T-helper 1 cell treated with Interleukin-12 subunit alpha and Interleukin-12 subunit beta and Interleukin-4 antibody, amounts not matched to agents 30 ng/mL and 1 ng/mL, for 36 hours (primary cell): ENCODE measurements around the gene EDN2. TPM values are rescaled to one million over a fixed set of nuclear protein-coding genes. Genes with fewer than 3 reads are reported as not detected.

ENCODE experiments used
- intact Hi-C: fragments of 100-400 bp; cut with micrococcal nuclease; formaldehyde crosslinking; loops from one replicate; pipeline ENCODE4 v1.15.1; 2024
- total RNA-seq: library from RNA; stranded (reverse); gene quantifications from 2 replicates; pipeline ENCODE4 v1.2.3, GENCODE V29; 2022

EDN2 gene
- total RNA-seq, 1 donor from 2014 or later, result not detected

- intact Hi-C loops, result no loop called here
Measured at GRCh38 chr1:41500378-41500777, 15.9 kb upstream of the EDN2 start.

GRCh38 chr1:41499591-41499990, 15.1 kb upstream of the EDN2 start:
- intact Hi-C loops, result no loop called here

GRCh38 chr1:41498804-41499203, 14.3 kb upstream of the EDN2 start:
- intact Hi-C loops, result no loop called here

- intact Hi-C loops, result no loop called here
Measured at GRCh38 chr1:41498391-41498790, 13.9 kb upstream of the EDN2 start.

GRCh38 chr1:41497461-41498030, 13.1 kb upstream of the EDN2 start:
- intact Hi-C loops, result no loop called here

GRCh38 chr1:41497056-41497440, 12.6 kb upstream of the EDN2 start:
- intact Hi-C loops, result no loop called here

GRCh38 chr1:41496080-41497055, 11.9 kb upstream of the EDN2 start:
- intact Hi-C loops, result no loop called here

- intact Hi-C loops, result no loop called here
Measured at GRCh38 chr1:41495210-41495948, 10.9 kb upstream of the EDN2 start.

- intact Hi-C loops, result no loop called here
Measured at GRCh38 chr1:41494351-41495209, 10.1 kb upstream of the EDN2 start.

GRCh38 chr1:41493626-41494350, 9.3 kb upstream of the EDN2 start:
- intact Hi-C loops, result no loop called here

- intact Hi-C loops, result no loop called here
Measured at GRCh38 chr1:41493117-41493536, 8.6 kb upstream of the EDN2 start.

- intact Hi-C loops, result no loop called here
Measured at GRCh38 chr1:41492341-41492848, 7.9 kb upstream of the EDN2 start.

- intact Hi-C loops, result no loop called here
Measured at GRCh38 chr1:41490911-41491310, 6.4 kb upstream of the EDN2 start.

- intact Hi-C loops, result no loop called here
Measured at GRCh38 chr1:41489561-41489960, 5.1 kb upstream of the EDN2 start.

GRCh38 chr1:41488040-41488951, 3.8 kb upstream of the EDN2 start:
- intact Hi-C loops, result no loop called here

GRCh38 chr1:41487126-41488039, 2.9 kb upstream of the EDN2 start:
- intact Hi-C loops, result no loop called here

- intact Hi-C loops, result no loop called here
Measured at GRCh38 chr1:41486371-41487125, 2.1 kb upstream of the EDN2 start.

GRCh38 chr1:41486053-41486370, 1.5 kb upstream of the EDN2 start:
- intact Hi-C loops, result no loop called here
